Measurements from ENCODE around the gene ACVRL1.

DNA sequence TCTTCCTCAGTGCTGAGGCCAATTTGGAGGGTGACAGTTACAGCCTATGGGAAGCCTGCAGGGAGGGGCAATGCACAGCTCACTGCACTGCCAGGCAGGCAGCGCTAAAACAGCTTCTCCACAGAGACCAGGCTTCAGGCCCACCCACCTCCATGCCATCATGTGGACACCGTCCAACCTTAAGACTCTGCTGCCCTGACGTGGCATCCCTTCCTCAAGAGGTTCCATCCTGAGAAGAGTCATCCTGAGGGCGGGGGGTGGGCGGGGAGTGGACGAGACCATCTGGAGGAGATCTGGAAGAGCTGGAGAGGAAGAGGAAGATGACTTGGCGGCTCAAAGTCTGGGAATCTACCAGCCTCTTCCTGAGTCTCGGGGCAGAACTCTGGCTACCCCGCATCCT lies 8.4 kb upstream of the ACVRL1 start:
- no peak for TF ChIP-seq MTA2 (IDR thresholded peaks at IDR 0.05; ENCODE audit: low read depth)
- no peak for TF ChIP-seq ZNF274 (IDR thresholded peaks at IDR 0.05; ENCODE audit: insufficient read depth, insufficient read length)
- TF ChIP-seq MXI1 (IDR thresholded peaks at IDR 0.05; ENCODE audit: low read depth, low read length) = no peak
- TF ChIP-seq NR2C1 (IDR thresholded peaks at IDR 0.05) = no peak
- TF ChIP-seq CHD1 (IDR thresholded peaks at IDR 0.05; ENCODE audit: low read depth, low read length) = no peak
- no peak for TF ChIP-seq MTA3 (IDR thresholded peaks at IDR 0.05; ENCODE audit: borderline replicate concordance, low read length)

All from GM12878 (cell line).